HG02885 (cell line): ENCODE measurements around the gene COMMD7.
"Not testable (repeated sequence)": the region's sequence is repeated elsewhere in the genome, so short reads cannot be mapped to it uniquely, and the experiment has no call there.

Experiments used
- ATAC-seq: cut with Tn5 transposase; IDR thresholded peaks from one replicate; pipeline ENCODE4 v1.9.1; 2021; ENCODE audit warnings: mild to moderate bottlenecking; ENCODE audit not compliant: unreplicated experiment, poor library complexity

Gene COMMD7

GRCh38 chr20:32737371-32738223 lies 5.7 kb downstream of the COMMD7 start:
- ATAC-seq: no peak

- no peak for ATAC-seq
These were observed 11.4 kb downstream of the COMMD7 start for GRCh38 chr20:32731882-32732266.

GRCh38 chr20:32729334-32729733 lies 13.9 kb downstream of the COMMD7 start:
- not testable (repeated sequence) for ATAC-seq

- ATAC-seq: not testable (repeated sequence)
These were observed 14.8 kb downstream of the COMMD7 start for GRCh38 chr20:32728435-32728834.

GRCh38 chr20:32727683-32728082 lies 15.6 kb downstream of the COMMD7 start:
- ATAC-seq: no peak

- ATAC-seq: no peak
These were observed 24.4 kb downstream of the COMMD7 start for GRCh38 chr20:32718749-32719348.

- ATAC-seq: no peak
These were observed 31.9 kb downstream of the COMMD7 start for GRCh38 chr20:32711346-32711745.

GRCh38 chr20:32709632-32710121 lies 33.6 kb downstream of the COMMD7 start:
- ATAC-seq: no peak

- ATAC-seq: not testable (repeated sequence)
These were observed 34.1 kb downstream of the COMMD7 start for GRCh38 chr20:32709029-32709631.

- ATAC-seq: no peak
These were observed 35.3 kb downstream of the COMMD7 start for GRCh38 chr20:32707691-32708581.

GRCh38 chr20:32706486-32706885 lies 36.8 kb downstream of the COMMD7 start:
- no peak for ATAC-seq

- ATAC-seq: no peak
These were observed 40.4 kb downstream of the COMMD7 start for GRCh38 chr20:32702706-32703425.

- ATAC-seq: no peak
These were observed 45.7 kb downstream of the COMMD7 start for GRCh38 chr20:32697608-32698007.

GRCh38 chr20:32695089-32695488 lies 48.2 kb downstream of the COMMD7 start:
- ATAC-seq: no peak

GRCh38 chr20:32688966-32689365 lies 54.3 kb downstream of the COMMD7 start:
- ATAC-seq: not testable (repeated sequence)

GRCh38 chr20:32687180-32687532 lies 56.1 kb downstream of the COMMD7 start:
- no peak for ATAC-seq

- no peak for ATAC-seq
These were observed 56.6 kb downstream of the COMMD7 start for GRCh38 chr20:32686530-32687179.

- ATAC-seq: no peak
These were observed 57.4 kb downstream of the COMMD7 start for GRCh38 chr20:32685541-32686529.
